Panc1 (cell line): ENCODE results near the gene TXLNA. TPM values are rescaled to one million over a fixed set of nuclear protein-coding genes. Genes with fewer than 3 reads are reported as not detected.
"Not testable (repeated sequence)": the region's sequence is repeated elsewhere in the genome, so short reads cannot be mapped to it uniquely, and the experiment has no call there.

Experiments
- ATAC-seq: fragments of 200-7000 bp; cut with Tn5 transposase; 2 replicates; pipeline ENCODE4 v1.9.1; 2020; ENCODE audit warnings: mild to moderate bottlenecking, moderate library complexity
- BruUV-seq: library from RNA; stranded (reverse); fragments of 400-500 nt; replicated peaks from 2 replicates; lab custom pipeline; 2021; lab: Mats Ljungman, UMichigan
- CTCF ChIA-PET: fragments of 300-600 bp; sonication (Branson Sonifier 250); formaldehyde crosslinking; loops from one replicate; lab custom pipeline; 2022; ENCODE audit warnings: antibody characterized with exemption; lab: Charles Lee
- POLR2A ChIA-PET: fragments of 300-600 bp; sonication (Branson Sonifier 250); formaldehyde crosslinking; loops from one replicate; lab custom pipeline; 2022; ENCODE audit warnings: antibody characterized with exemption; lab: Charles Lee
- DNase-seq: peaks from one replicate; pipeline ENCODE4 v3.0.0-alpha.2; 2010; ENCODE audit warnings: low read depth, low spot score
- H3K27ac ChIP-seq: 2 replicates; pipeline ENCODE4 v1.5.1; 2011; ENCODE audit warnings: mild to moderate bottlenecking, low read length, inconsistent platforms
- H3K27me3 ChIP-seq: fragments of 200-500 bp; sonication (Bioruptor generic); 2 replicates; pipeline ENCODE4 v1.6.0; 2014; ENCODE audit warnings: low read length, inconsistent platforms; ENCODE audit not compliant: control insufficient read depth, insufficient read depth
- H3K36me3 ChIP-seq: fragments of 200-500 bp; sonication (Bioruptor generic); 2 replicates; pipeline ENCODE4 v1.5.1; 2014; ENCODE audit warnings: inconsistent platforms, mild to moderate bottlenecking, low read length, moderate library complexity; ENCODE audit not compliant: control insufficient read depth, insufficient read depth
- H3K4me1 ChIP-seq: 2 replicates; pipeline ENCODE4 v1.5.1; 2011; ENCODE audit warnings: inconsistent platforms, mild to moderate bottlenecking, low read length, moderate library complexity; ENCODE audit not compliant: control insufficient read depth, insufficient read depth
- H3K4me3 ChIP-seq, 2 experiments: 2 replicates each; pipeline ENCODE4 v1.5.1; 2011 to 2012; ENCODE audit warnings: low read depth in 2 of 2, low read length in 2 of 2, mild to moderate bottlenecking in 2 of 2, inconsistent platforms in 1 of 2, moderate library complexity in 1 of 2
- H3K9me3 ChIP-seq: fragments of 200-500 bp; sonication (Bioruptor generic); 2 replicates; pipeline ENCODE4 v1.5.1; 2014; ENCODE audit warnings: low read depth, mild to moderate bottlenecking, inconsistent platforms, low read length, moderate library complexity; ENCODE audit not compliant: control insufficient read depth, insufficient read depth
- CTCF ChIP-seq: fragments of 450-650 bp; IDR thresholded peaks from 2 replicates; pipeline ENCODE4 v1.5.1; 2017; ENCODE audit warnings: mild to moderate bottlenecking
- POLR2AphosphoS5 ChIP-seq: IDR thresholded peaks from 2 replicates; pipeline ENCODE4 v1.6.1; 2012; ENCODE audit warnings: mild to moderate bottlenecking, low read depth, low read length, moderate library complexity
- REST ChIP-seq, 2 experiments: IDR thresholded peaks; 2 replicates each; pipeline ENCODE4 v1.6.1; 2011 to 2012; ENCODE audit warnings: low read depth in 2 of 2, control low read depth in 1 of 2, low read length in 1 of 2, mild to moderate bottlenecking in 1 of 2, moderate library complexity in 1 of 2; ENCODE audit not compliant: insufficient read depth in 1 of 2
- SIN3A ChIP-seq: IDR thresholded peaks from 2 replicates; pipeline ENCODE4 v1.6.1; 2012; ENCODE audit warnings: low read depth, mild to moderate bottlenecking, low read length, moderate library complexity, borderline replicate concordance; ENCODE audit not compliant: insufficient read depth
- TCF7L2 ChIP-seq: IDR thresholded peaks from 2 replicates; pipeline ENCODE4 v1.6.1; 2011; ENCODE audit warnings: mild to moderate bottlenecking, low read depth, low read length, inconsistent platforms
- in situ Hi-C: cut with HindIII; loops from 2 replicates; pipeline ENCODE4 v1.10.0; 2016; ENCODE audit warnings: low sequenced_read_pairs, low pct_unique_long_range_greater_than_20kb
- intact Hi-C: fragments of 100-400 bp; cut with micrococcal nuclease; formaldehyde crosslinking; loops from one replicate; pipeline ENCODE4 v1.10.0; 2022; ENCODE audit not compliant: unreplicated experiment
- total RNA-seq: library from RNA; stranded (reverse); gene quantifications from one replicate; pipeline ENCODE4 v1.2.1, GENCODE V29; 2021; ENCODE audit not compliant: unreplicated experiment

The TXLNA gene
- total RNA-seq, 1 experiment from 2014 or later, result 115 TPM

GRCh38 chr1:32147799-32148198, 31.7 kb upstream of the TXLNA start:
- CTCF ChIA-PET, H3K4me3 ChIP-seq, H3K27ac ChIP-seq, intact Hi-C loops, H3K9me3 ChIP-seq, H3K27me3 ChIP-seq, H3K36me3 ChIP-seq, BruUV-seq, in situ Hi-C loops, ATAC-seq, DNase-seq: not testable (repeated sequence)
- POLR2A ChIA-PET, result interaction anchor here (0.7 kb wide), 1 partner anchor 24 kb away, joined by 18 read pairs; no protein-coding TSS in a partner anchor
- peaks cover 19% of the 10 kb centered on the region for H3K4me1 ChIP-seq

- ATAC-seq (peak; percentile 56), DNase-seq (no peak)
Measured at GRCh38 chr1:32150847-32151246, 28.6 kb upstream of the TXLNA start.

More at GRCh38 chr1:32150847-32151246, 28.6 kb upstream of the TXLNA start:
- Histone ChIP-seq H3K27ac (no peak overlapping the region), H3K27me3 (no peaks in the 10 kb centered on the region), H3K4me1 (peaks cover 6% of the 10 kb centered on the region; the same call in 1 of the 2 replicates), H3K9me3 (no peaks in the 10 kb centered on the region), H3K4me3 (no peak overlapping the region), H3K36me3 (no peaks in the 10 kb centered on the region)
- in situ Hi-C loops (no loop called here), intact Hi-C loops (no loop called here)
- POLR2A ChIA-PET, result no interaction called here
- no TSS peak for BruUV-seq
- no peak for TF ChIP-seq POLR2AphosphoS5
- TF ChIP-seq CTCF, result no peak
- no peak for TF ChIP-seq TCF7L2
- no peak for TF ChIP-seq REST (IDR thresholded peaks at IDR 0.05; ENCODE audit: insufficient read depth in 1 of 2, low read depth in 2 of 2, low read length in 1 of 2)
- TF ChIP-seq SIN3A, result no peak
- CTCF ChIA-PET, result no interaction called here
